Neural progenitor cell (in vitro differentiated cells): ENCODE results near the gene GBP6. TPM values are rescaled to one million over a fixed set of nuclear protein-coding genes. Genes with fewer than 3 reads are reported as not detected.

ENCODE experiments used
- DNase-seq: peaks from one replicate; pipeline ENCODE4 v3.0.0-alpha.2; 2016; ENCODE audit warnings: low spot score
- H2AFZ ChIP-seq: fragments of 200-600 bp; sonication (generic); replicated peaks from 2 replicates; pipeline ENCODE4 v1.6.1; 2016; ENCODE audit warnings: antibody characterized with exemption
- H3F3A ChIP-seq: fragments of 200-600 bp; sonication (generic); 2 replicates; pipeline ENCODE4 v1.6.1; 2016; ENCODE audit warnings: antibody characterized with exemption, low read depth
- H3K27ac ChIP-seq: fragments of 200-600 bp; sonication (generic); 2 replicates; pipeline ENCODE4 v1.5.1; 2016; ENCODE audit warnings: mild to moderate bottlenecking
- H3K27me3 ChIP-seq: fragments of 200-600 bp; sonication (generic); 2 replicates; pipeline ENCODE4 v1.6.1; 2016; ENCODE audit warnings: mild to moderate bottlenecking, moderate library complexity
- H3K36me3 ChIP-seq: fragments of 200-600 bp; sonication (generic); 2 replicates; pipeline ENCODE4 v1.5.1; 2016
- H3K4me1 ChIP-seq: fragments of 200-600 bp; sonication (generic); 2 replicates; pipeline ENCODE4 v1.6.1; 2016; ENCODE audit warnings: mixed run types
- H3K4me2 ChIP-seq: fragments of 200-600 bp; sonication (generic); 2 replicates; pipeline ENCODE4 v1.6.1; 2016
- H3K4me3 ChIP-seq: fragments of 200-600 bp; sonication (generic); 2 replicates; pipeline ENCODE4 v1.5.1; 2016
- H3K79me2 ChIP-seq: fragments of 200-600 bp; sonication (generic); 2 replicates; pipeline ENCODE4 v1.6.1; 2016; ENCODE audit warnings: low read depth
- H3K9ac ChIP-seq: fragments of 200-600 bp; sonication (generic); 2 replicates; pipeline ENCODE4 v1.6.1; 2016
- H3K9me3 ChIP-seq: fragments of 200-600 bp; sonication (generic); 2 replicates; pipeline ENCODE4 v1.5.1; 2016; ENCODE audit warnings: low read depth
- H4K20me1 ChIP-seq: fragments of 200-600 bp; sonication (generic); 2 replicates; pipeline ENCODE4 v1.6.1; 2016; ENCODE audit warnings: low read depth
- H3K27ac Mint-ChIP-seq: 3 replicates; pipeline ENCODE4 v1.8.0; 2021; ENCODE audit warnings: mixed read lengths
- H3K27me3 Mint-ChIP-seq: 2 replicates; pipeline ENCODE4 v1.8.0; 2022; ENCODE audit warnings: low read depth, mild to moderate bottlenecking, inconsistent platforms, moderate library complexity, mixed read lengths; ENCODE audit not compliant: insufficient read depth
- H3K36me3 Mint-ChIP-seq: 3 replicates; pipeline ENCODE4 v1.8.0; 2021; ENCODE audit warnings: mixed read lengths
- H3K4me1 Mint-ChIP-seq: 3 replicates; pipeline ENCODE4 v1.8.0; 2021; ENCODE audit warnings: mixed read lengths
- H3K4me3 Mint-ChIP-seq: 3 replicates; pipeline ENCODE4 v1.8.0; 2021; ENCODE audit warnings: mild to moderate bottlenecking, moderate library complexity, mixed read lengths
- H3K9me3 Mint-ChIP-seq: 3 replicates; pipeline ENCODE4 v1.8.0; 2020; ENCODE audit warnings: mixed read lengths
- EZH2 ChIP-seq: fragments of 200-600 bp; sonication (generic); IDR thresholded peaks from 2 replicates; pipeline ENCODE4 v1.6.1; 2017; ENCODE audit warnings: antibody characterized with exemption, mild to moderate bottlenecking, moderate library complexity
- EZH2phosphoT487 ChIP-seq: fragments of 200-600 bp; sonication (generic); IDR thresholded peaks from 2 replicates; pipeline ENCODE4 v1.6.1; 2017; ENCODE audit warnings: antibody characterized with exemption
- total RNA-seq: library from RNA; depleted of rRNA; stranded (reverse); fragments of >200 nt; gene quantifications from 2 replicates; pipeline ENCODE4 v1.2.3, GENCODE V29; 2015; ENCODE audit warnings: low replicate concordance
- TF ChIP-seq, protein P1 (sequence below): fragments of 200-600 bp; sonication (generic); IDR thresholded peaks from 2 replicates; pipeline ENCODE4 v1.5.1; 2017; ENCODE audit warnings: antibody characterized with exemption, mild to moderate bottlenecking

Gene GBP6
- total RNA-seq, 1 donor from 2014 or later: not detected

DNA sequence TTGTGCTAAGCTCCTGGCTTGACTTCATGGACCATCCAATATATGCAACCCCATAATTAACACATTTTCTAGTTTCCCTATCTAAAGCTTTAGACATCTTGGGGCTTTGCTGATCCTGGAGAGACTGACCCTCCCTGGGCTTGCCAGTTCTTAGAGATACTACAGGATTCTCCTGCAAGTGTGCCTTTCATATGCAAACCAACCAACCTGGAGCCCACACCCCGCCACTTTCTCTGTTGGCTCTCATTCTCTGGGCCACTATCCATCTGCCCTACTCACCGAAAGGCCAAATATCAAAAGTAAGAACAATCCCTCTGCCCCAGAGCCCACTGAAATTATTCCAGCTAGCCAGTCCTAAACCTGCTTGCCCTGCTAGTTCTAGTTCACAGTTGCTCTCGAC, 2.2 kb upstream of the GBP6 start:
- peak overlapping the region; percentile 40 for H2AFZ ChIP-seq
- H3K4me3 Mint-ChIP-seq: no peak overlapping the region
- no peaks in the 10 kb centered on the region for H3F3A ChIP-seq
- no peak for DNase-seq
- H3K27ac ChIP-seq: no peak overlapping the region
- no peak overlapping the region for H3K4me2 ChIP-seq
- H3K9me3 Mint-ChIP-seq: no peaks in the 10 kb centered on the region
- H4K20me1 ChIP-seq: no peaks in the 10 kb centered on the region
- H3K36me3 Mint-ChIP-seq: no peaks in the 10 kb centered on the region
- H3K9ac ChIP-seq: no peak overlapping the region
- no peaks in the 10 kb centered on the region for H3K9me3 ChIP-seq
- peaks cover 3% of the 10 kb centered on the region for H3K4me1 ChIP-seq
- H3K36me3 ChIP-seq: no peaks in the 10 kb centered on the region
- H3K27me3 Mint-ChIP-seq: peaks cover 4% of the 10 kb centered on the region
- H3K79me2 ChIP-seq: no peaks in the 10 kb centered on the region
- H3K27ac Mint-ChIP-seq: no peak overlapping the region
- no peak overlapping the region for H3K4me3 ChIP-seq
- TF ChIP-seq, protein P1, sequence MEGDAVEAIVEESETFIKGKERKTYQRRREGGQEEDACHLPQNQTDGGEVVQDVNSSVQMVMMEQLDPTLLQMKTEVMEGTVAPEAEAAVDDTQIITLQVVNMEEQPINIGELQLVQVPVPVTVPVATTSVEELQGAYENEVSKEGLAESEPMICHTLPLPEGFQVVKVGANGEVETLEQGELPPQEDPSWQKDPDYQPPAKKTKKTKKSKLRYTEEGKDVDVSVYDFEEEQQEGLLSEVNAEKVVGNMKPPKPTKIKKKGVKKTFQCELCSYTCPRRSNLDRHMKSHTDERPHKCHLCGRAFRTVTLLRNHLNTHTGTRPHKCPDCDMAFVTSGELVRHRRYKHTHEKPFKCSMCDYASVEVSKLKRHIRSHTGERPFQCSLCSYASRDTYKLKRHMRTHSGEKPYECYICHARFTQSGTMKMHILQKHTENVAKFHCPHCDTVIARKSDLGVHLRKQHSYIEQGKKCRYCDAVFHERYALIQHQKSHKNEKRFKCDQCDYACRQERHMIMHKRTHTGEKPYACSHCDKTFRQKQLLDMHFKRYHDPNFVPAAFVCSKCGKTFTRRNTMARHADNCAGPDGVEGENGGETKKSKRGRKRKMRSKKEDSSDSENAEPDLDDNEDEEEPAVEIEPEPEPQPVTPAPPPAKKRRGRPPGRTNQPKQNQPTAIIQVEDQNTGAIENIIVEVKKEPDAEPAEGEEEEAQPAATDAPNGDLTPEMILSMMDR: no peak
- TF ChIP-seq EZH2 (no peak), EZH2phosphoT487 (no peak)
- H3K4me1 Mint-ChIP-seq: peaks cover 6% of the 10 kb centered on the region
- H3K27me3 ChIP-seq: no peaks in the 10 kb centered on the region

DNA sequence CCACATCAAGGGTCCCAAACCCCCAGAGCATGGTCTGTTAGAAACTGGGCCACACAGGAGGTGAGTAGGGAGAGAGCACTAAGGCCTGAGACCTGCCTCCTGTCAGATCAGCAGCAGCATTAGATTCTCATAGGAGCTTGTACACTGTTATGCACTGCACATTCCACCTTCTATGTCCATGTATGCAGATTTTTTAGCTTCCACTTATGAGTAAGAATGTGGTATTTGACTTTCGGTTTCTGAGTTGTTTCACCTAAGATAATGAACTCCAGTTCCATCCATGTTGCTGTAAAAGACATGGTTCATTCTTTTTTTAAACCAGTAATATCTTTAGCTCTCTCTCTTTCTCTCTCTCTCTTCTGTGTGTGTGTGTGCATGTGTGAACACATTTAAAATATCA, 663 bp upstream of the GBP6 start:
- Histone ChIP-seq H3K4me3 (no peak overlapping the region), H3K36me3 (no peaks in the 10 kb centered on the region), H3K4me1 (peaks cover 3% of the 10 kb centered on the region), H3K9me3 (no peaks in the 10 kb centered on the region), H3K4me2 (no peak overlapping the region), H3K27me3 (no peaks in the 10 kb centered on the region), H4K20me1 (no peaks in the 10 kb centered on the region), H3F3A (no peaks in the 10 kb centered on the region), H3K79me2 (no peaks in the 10 kb centered on the region), H3K27ac (no peak overlapping the region), H2AFZ (no peak overlapping the region), H3K9ac (no peak overlapping the region)
- no peak for TF ChIP-seq EZH2
- TF ChIP-seq, protein P1: no peak
- H3K27me3 Mint-ChIP-seq: peaks cover 6% of the 10 kb centered on the region
- H3K36me3 Mint-ChIP-seq: no peaks in the 10 kb centered on the region
- no peak overlapping the region for H3K27ac Mint-ChIP-seq
- H3K9me3 Mint-ChIP-seq: no peaks in the 10 kb centered on the region
- H3K4me1 Mint-ChIP-seq: peaks cover 6% of the 10 kb centered on the region
- H3K4me3 Mint-ChIP-seq: no peak overlapping the region
- no peak for DNase-seq

GRCh38 chr1:89364954-89365550, 1.2 kb downstream of the GBP6 start:
- no peaks in the 10 kb centered on the region for H3K79me2 ChIP-seq
- H3K36me3 ChIP-seq: no peaks in the 10 kb centered on the region
- H4K20me1 ChIP-seq: no peaks in the 10 kb centered on the region
- TF ChIP-seq EZH2phosphoT487 (no peak), EZH2 (no peak)
- TF ChIP-seq, protein P1: no peak
- H3K36me3 Mint-ChIP-seq: no peaks in the 10 kb centered on the region
- DNase-seq: no peak
- peaks cover 3% of the 10 kb centered on the region for H3K4me1 ChIP-seq
- peaks cover 4% of the 10 kb centered on the region for H3K27me3 Mint-ChIP-seq
- H3K4me3 Mint-ChIP-seq: no peak overlapping the region
- H3K9me3 Mint-ChIP-seq: no peaks in the 10 kb centered on the region
- no peak overlapping the region for H3K27ac Mint-ChIP-seq
- peak overlapping the region; percentile 74 for H2AFZ ChIP-seq
- no peak overlapping the region for H3K9ac ChIP-seq
- no peak overlapping the region for H3K4me3 ChIP-seq
- H3F3A ChIP-seq: no peaks in the 10 kb centered on the region
- H3K9me3 ChIP-seq: no peaks in the 10 kb centered on the region
- H3K27ac ChIP-seq: no peak overlapping the region
- H3K27me3 ChIP-seq: no peaks in the 10 kb centered on the region
- peaks cover 6% of the 10 kb centered on the region for H3K4me1 Mint-ChIP-seq
- H3K4me2 ChIP-seq: no peak overlapping the region
